Hepatocyte (in vitro differentiated cells): ENCODE results near the gene PVALEF. TPM values are rescaled to one million over a fixed set of nuclear protein-coding genes. Genes with fewer than 3 reads are reported as not detected.

ENCODE experiments used
- DNase-seq: peaks from one replicate; pipeline ENCODE4 v3.0.0-alpha.2; 2016; ENCODE audit warnings: low spot score
- H2AFZ ChIP-seq: fragments of 200-600 bp; sonication (generic); 2 replicates; pipeline ENCODE4 v1.6.0; 2016; ENCODE audit warnings: antibody characterized with exemption, mild to moderate bottlenecking
- H3K27ac ChIP-seq: fragments of 200-600 bp; sonication (generic); 2 replicates; pipeline ENCODE4 v1.5.1; 2016; ENCODE audit warnings: mild to moderate bottlenecking
- H3K27me3 ChIP-seq: fragments of 200-600 bp; sonication (generic); 2 replicates; pipeline ENCODE4 v1.6.1; 2016
- H3K36me3 ChIP-seq: fragments of 200-600 bp; sonication (generic); replicated peaks from 2 replicates; pipeline ENCODE4 v1.5.1; 2016; ENCODE audit warnings: low read depth; ENCODE audit not compliant: insufficient read depth
- H3K4me1 ChIP-seq: fragments of 200-600 bp; sonication (generic); 2 replicates; pipeline ENCODE4 v1.5.1; 2016; ENCODE audit warnings: mild to moderate bottlenecking, moderate library complexity; ENCODE audit not compliant: insufficient read depth
- H3K4me2 ChIP-seq: fragments of 200-600 bp; sonication (generic); 2 replicates; pipeline ENCODE4 v1.6.0; 2016
- H3K4me3 ChIP-seq: fragments of 200-600 bp; sonication (generic); 2 replicates; pipeline ENCODE4 v1.5.1; 2016; ENCODE audit warnings: mild to moderate bottlenecking
- H3K79me2 ChIP-seq: fragments of 200-600 bp; sonication (generic); 2 replicates; pipeline ENCODE4 v1.6.0; 2017; ENCODE audit warnings: mild to moderate bottlenecking
- H3K9me2 ChIP-seq: fragments of 200-600 bp; sonication (generic); replicated peaks from 2 replicates; pipeline ENCODE4 v1.6.0; 2017; ENCODE audit warnings: mild to moderate bottlenecking; ENCODE audit not compliant: insufficient read depth
- H3K9me3 ChIP-seq: fragments of 200-600 bp; sonication (generic); 2 replicates; pipeline ENCODE4 v1.5.1; 2016; ENCODE audit warnings: low read depth, mild to moderate bottlenecking
- H4K20me1 ChIP-seq: fragments of 200-600 bp; sonication (generic); 2 replicates; pipeline ENCODE4 v1.6.0; 2016; ENCODE audit warnings: mild to moderate bottlenecking; ENCODE audit not compliant: insufficient read depth, poor library complexity, severe bottlenecking
- CTCF ChIP-seq: fragments of 200-600 bp; sonication (generic); IDR thresholded peaks from 2 replicates; pipeline ENCODE4 v1.5.1; 2016; ENCODE audit warnings: antibody characterized with exemption, mild to moderate bottlenecking; ENCODE audit not compliant: poor library complexity
- EZH2 ChIP-seq: fragments of 200-600 bp; sonication (generic); IDR thresholded peaks from 2 replicates; pipeline ENCODE4 v1.6.1; 2016; ENCODE audit warnings: antibody characterized with exemption, mild to moderate bottlenecking, borderline replicate concordance
- EZH2phosphoT487 ChIP-seq: fragments of 200-600 bp; sonication (generic); IDR thresholded peaks from one replicate; pipeline ENCODE4 v1.6.1; 2018; ENCODE audit warnings: antibody characterized with exemption, mild to moderate bottlenecking, low read depth, moderate library complexity; ENCODE audit not compliant: unreplicated experiment, severe bottlenecking
- WGBS: methylation state at CpG from one replicate; pipeline ENCODE4 v1.1.6; 2016; ENCODE audit warnings: low lambda C conversion rate; ENCODE audit errors: missing lambda C conversion rate; 5-methylcytosine and 5-hydroxymethylcytosine counted together
- polyA plus RNA-seq: library from polyadenylated mRNA; unstranded; fragments of >200 nt; fragmentation: Nextera tagmentation; extraction: Ambion mirVana; gene quantifications from 2 replicates; pipeline ENCODE4 v1.2.1, GENCODE V29; 2016
- total RNA-seq: library from RNA; depleted of rRNA; stranded (reverse); fragments of >200 nt; gene quantifications from 2 replicates; pipeline ENCODE4 v1.2.3, GENCODE V29; 2014

Gene PVALEF
- total and polyA plus RNA-seq, 2 experiments from 2014 or later, result 0.15 TPM; not detected in 1

- Histone ChIP-seq H4K20me1 (no peaks in the 10 kb centered on the region), H2AFZ (no peak overlapping the region), H3K9me2 (no peaks in the 10 kb centered on the region), H3K27ac (no peak overlapping the region), H3K27me3 (no peaks in the 10 kb centered on the region), H3K9me3 (no peaks in the 10 kb centered on the region), H3K4me1 (peaks cover 14% of the 10 kb centered on the region), H3K36me3 (no peaks in the 10 kb centered on the region), H3K79me2 (no peaks in the 10 kb centered on the region), H3K4me2 (no peak overlapping the region), H3K4me3 (no peak overlapping the region)
- WGBS, result 90% methylated on average over 28 of the region's 28 CpGs
- DNase-seq, result no peak
- TF ChIP-seq EZH2, result no peak
- no peak for TF ChIP-seq CTCF
- no peak for TF ChIP-seq EZH2phosphoT487
These were observed 29.6 kb upstream of the PVALEF start for GRCh38 chr17:81135505-81136278.

- H3K9me2 ChIP-seq, result no peaks in the 10 kb centered on the region
- H3K4me3 ChIP-seq, result no peak overlapping the region
- H3K36me3 ChIP-seq, result no peaks in the 10 kb centered on the region
- DNase-seq, result no peak
- H3K4me2 ChIP-seq, result no peak overlapping the region
- H2AFZ ChIP-seq, result no peak overlapping the region
- H4K20me1 ChIP-seq, result no peaks in the 10 kb centered on the region
- H3K27ac ChIP-seq, result no peak overlapping the region
- no peaks in the 10 kb centered on the region for H3K79me2 ChIP-seq
- no peaks in the 10 kb centered on the region for H3K9me3 ChIP-seq
- TF ChIP-seq EZH2phosphoT487 (no peak), EZH2 (no peak), CTCF (no peak)
- no peaks in the 10 kb centered on the region for H3K27me3 ChIP-seq
- H3K4me1 ChIP-seq, result peaks cover 14% of the 10 kb centered on the region
- WGBS, result 86% methylated on average over 5 of the region's 8 CpGs
These were observed 28.9 kb upstream of the PVALEF start for GRCh38 chr17:81136366-81136765.

- Histone ChIP-seq H4K20me1 (no peaks in the 10 kb centered on the region), H3K27ac (no peak overlapping the region), H3K4me2 (no peak overlapping the region), H3K9me2 (no peaks in the 10 kb centered on the region), H3K79me2 (no peaks in the 10 kb centered on the region), H3K4me1 (peaks cover 7% of the 10 kb centered on the region), H2AFZ (no peak overlapping the region), H3K27me3 (no peaks in the 10 kb centered on the region), H3K4me3 (no peak overlapping the region), H3K36me3 (no peaks in the 10 kb centered on the region), H3K9me3 (no peaks in the 10 kb centered on the region)
- DNase-seq, result no peak
- TF ChIP-seq EZH2phosphoT487 (no peak), EZH2 (no peak), CTCF (no peak)
- 94% methylated on average over 13 of the region's 13 CpGs for WGBS
These were observed 28.1 kb upstream of the PVALEF start for GRCh38 chr17:81137248-81137647.
